SU-DHL-6 (cell line): ENCODE results near the gene ADAD1.

Experiments
- H2AFZ ChIP-seq: fragments of 200-600 bp; sonication (generic); 2 replicates; pipeline ENCODE4 v1.6.1; 2014; ENCODE audit warnings: low read depth, mild to moderate bottlenecking, moderate library complexity, mixed read lengths, antibody characterized with exemption, low read length; ENCODE audit not compliant: severe bottlenecking
- H3F3A ChIP-seq: fragments of 200-600 bp; shearing (Covaris generic); 2 replicates; pipeline ENCODE4 v1.6.0; 2016; ENCODE audit warnings: antibody characterized with exemption, mild to moderate bottlenecking; ENCODE audit not compliant: insufficient read depth
- H3K27ac ChIP-seq: fragments of 200-600 bp; sonication (generic); 2 replicates; pipeline ENCODE4 v1.5.1; 2016; ENCODE audit warnings: low read depth, mild to moderate bottlenecking, low read length, moderate library complexity, mixed read lengths
- H3K27me3 ChIP-seq: fragments of 200-600 bp; sonication (generic), shearing (Covaris generic); 2 replicates; pipeline ENCODE4 v1.6.0; 2014; ENCODE audit warnings: mild to moderate bottlenecking, low read length
- H3K36me3 ChIP-seq: fragments of 200-600 bp; sonication (generic); 2 replicates; pipeline ENCODE4 v1.6.1; 2014; ENCODE audit warnings: mild to moderate bottlenecking, low read length, mixed read lengths
- H3K4me2 ChIP-seq: fragments of 300-600, 200-600 bp; shearing (Covaris generic), sonication (generic); 2 replicates; pipeline ENCODE4 v1.6.0; 2014; ENCODE audit warnings: low read length, low read depth, mild to moderate bottlenecking; ENCODE audit not compliant: poor library complexity, severe bottlenecking
- H3K4me3 ChIP-seq: fragments of 200-600 bp; sonication (generic); 2 replicates; pipeline ENCODE4 v1.5.1; 2014; ENCODE audit warnings: antibody characterized with exemption, low read length, mild to moderate bottlenecking, mixed read lengths; ENCODE audit not compliant: insufficient read depth, poor library complexity, severe bottlenecking
- H3K79me2 ChIP-seq: fragments of 200-600 bp; sonication (generic); 2 replicates; pipeline ENCODE4 v1.6.1; 2014; ENCODE audit warnings: mild to moderate bottlenecking, low read length, moderate library complexity; ENCODE audit not compliant: insufficient read depth
- H3K9ac ChIP-seq: fragments of 200-600 bp; sonication (generic); 2 replicates; pipeline ENCODE4 v1.7.0; 2014; ENCODE audit warnings: mild to moderate bottlenecking, low read length
- H3K9me2 ChIP-seq: fragments of 200-600 bp; sonication (generic); replicated peaks from 2 replicates; pipeline ENCODE4 v1.6.1; 2014; ENCODE audit warnings: low read length; ENCODE audit not compliant: insufficient read depth
- H3K9me3 ChIP-seq: fragments of 200-600 bp; sonication (generic); 2 replicates; pipeline ENCODE4 v1.6.1; 2014; ENCODE audit warnings: low read length, mixed read lengths; ENCODE audit not compliant: insufficient read depth
- H4K20me1 ChIP-seq: fragments of 200-600 bp; sonication (generic); 2 replicates; pipeline ENCODE4 v1.6.1; 2014; ENCODE audit warnings: low read depth, mild to moderate bottlenecking, antibody characterized with exemption, low read length, moderate library complexity, mixed read lengths
- CTCF ChIP-seq: fragments of 200-600 bp; sonication (generic); IDR thresholded peaks from one replicate; pipeline ENCODE4 v1.5.1; 2017; ENCODE audit warnings: antibody characterized with exemption, mild to moderate bottlenecking, low read length, moderate library complexity; ENCODE audit not compliant: insufficient read depth, poor library complexity, severe bottlenecking
- EZH2phosphoT487 ChIP-seq: fragments of 200-600 bp; sonication (generic), shearing (Covaris generic); conservative IDR thresholded peaks from 2 replicates; pipeline ENCODE4 v1.6.1; 2018; ENCODE audit warnings: mild to moderate bottlenecking, antibody characterized with exemption, low read length, moderate library complexity, mixed read lengths

Gene ADAD1

DNA sequence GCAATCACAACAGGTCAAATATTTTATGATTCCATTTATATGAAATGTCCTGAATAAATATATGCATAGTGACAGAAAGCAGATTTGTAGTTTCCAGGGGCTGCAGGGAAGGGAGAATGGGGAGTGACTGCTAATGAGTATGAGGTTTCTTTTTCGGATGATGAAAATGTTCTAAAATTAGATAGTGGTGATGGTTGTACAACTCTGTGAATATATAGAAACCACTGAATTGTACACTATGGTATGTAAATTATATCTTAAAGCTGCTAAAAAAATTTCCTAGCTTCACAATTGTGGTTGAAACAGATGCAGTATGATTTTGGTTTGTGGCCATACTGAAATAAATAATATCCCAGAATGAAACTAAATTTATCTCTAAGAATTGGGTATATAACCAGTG, 90.6 kb downstream of the ADAD1 start:
- Histone ChIP-seq H3K9me3 (no peaks in the 10 kb centered on the region), H3K9me2 (no peaks in the 10 kb centered on the region), H3K79me2 (no peaks in the 10 kb centered on the region), H2AFZ (no peak overlapping the region), H3F3A (no peaks in the 10 kb centered on the region), H3K4me2 (no peak overlapping the region), H3K27me3 (no peaks in the 10 kb centered on the region), H3K9ac (no peak overlapping the region), H4K20me1 (no peaks in the 10 kb centered on the region), H3K36me3 (no peaks in the 10 kb centered on the region), H3K27ac (no peak overlapping the region), H3K4me3 (no peak overlapping the region)
- TF ChIP-seq EZH2phosphoT487, result no peak
- TF ChIP-seq CTCF, result no peak

GRCh38 chr4:122475233-122475632, 96.4 kb downstream of the ADAD1 start:
- Histone ChIP-seq H3F3A (no peaks in the 10 kb centered on the region), H3K27ac (no peak overlapping the region), H3K9me3 (no peaks in the 10 kb centered on the region), H3K36me3 (no peaks in the 10 kb centered on the region), H3K9me2 (no peaks in the 10 kb centered on the region), H3K4me3 (no peak overlapping the region), H3K9ac (no peak overlapping the region), H3K27me3 (no peaks in the 10 kb centered on the region), H2AFZ (no peak overlapping the region), H3K4me2 (no peak overlapping the region), H3K79me2 (no peaks in the 10 kb centered on the region), H4K20me1 (no peaks in the 10 kb centered on the region)
- no peak for TF ChIP-seq EZH2phosphoT487
- no peak for TF ChIP-seq CTCF

- no peak overlapping the region for H3K4me3 ChIP-seq
- no peak overlapping the region for H3K9ac ChIP-seq
- no peaks in the 10 kb centered on the region for H3K9me2 ChIP-seq
- H3F3A ChIP-seq, result no peaks in the 10 kb centered on the region
- TF ChIP-seq CTCF, result no peak
- TF ChIP-seq EZH2phosphoT487, result no peak
- no peak overlapping the region for H3K4me2 ChIP-seq
- no peaks in the 10 kb centered on the region for H3K9me3 ChIP-seq
- H3K27ac ChIP-seq, result no peak overlapping the region
- no peaks in the 10 kb centered on the region for H3K79me2 ChIP-seq
- H2AFZ ChIP-seq, result no peak overlapping the region
- no peaks in the 10 kb centered on the region for H4K20me1 ChIP-seq
- no peaks in the 10 kb centered on the region for H3K36me3 ChIP-seq
- no peaks in the 10 kb centered on the region for H3K27me3 ChIP-seq
These were observed 97.3 kb downstream of the ADAD1 start for GRCh38 chr4:122476126-122476525.

DNA sequence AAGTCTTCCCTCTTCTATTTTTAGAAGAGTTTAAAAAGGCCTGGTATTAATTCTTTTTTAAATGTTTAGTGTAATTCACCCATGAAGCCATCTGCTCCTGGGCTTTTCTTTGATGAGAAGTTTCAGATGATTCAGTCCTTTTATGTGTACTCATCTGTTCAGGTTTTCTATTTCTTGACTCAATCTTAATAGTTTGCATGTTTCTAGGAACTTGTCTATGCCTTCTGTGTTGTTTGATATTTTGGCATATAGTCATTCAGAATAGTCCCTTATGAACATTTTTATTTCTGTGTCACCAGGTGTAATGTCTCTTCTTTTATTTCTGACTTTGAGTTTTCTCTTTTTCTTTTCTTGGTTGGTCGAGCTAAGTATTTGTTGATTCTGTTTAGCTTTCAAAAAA, 97.9 kb downstream of the ADAD1 start:
- Histone ChIP-seq H4K20me1 (no peaks in the 10 kb centered on the region), H3K9me2 (no peaks in the 10 kb centered on the region), H3K27ac (no peak overlapping the region), H2AFZ (no peak overlapping the region), H3K4me3 (no peak overlapping the region), H3K9ac (no peak overlapping the region), H3K9me3 (no peaks in the 10 kb centered on the region), H3K27me3 (no peaks in the 10 kb centered on the region), H3K79me2 (no peaks in the 10 kb centered on the region), H3F3A (no peaks in the 10 kb centered on the region), H3K4me2 (no peak overlapping the region), H3K36me3 (no peaks in the 10 kb centered on the region)
- TF ChIP-seq EZH2phosphoT487 (no peak), CTCF (no peak)
